ENCODE data around the gene CCN5.

The CCN5 gene

GRCh38 chr20:44745122-44745597, 30.0 kb downstream of the CCN5 start:
- no peak for DNase-seq (ENCODE audit: low spot score in 2 of 2)
- H3K4me1 Mint-ChIP-seq = peaks cover 5% of the 10 kb centered on the region
- ATAC-seq (ENCODE audit: low read depth) = no peak
- H3K36me3 Mint-ChIP-seq = no peaks in the 10 kb centered on the region
- H3K9me3 Mint-ChIP-seq = no peaks in the 10 kb centered on the region
- no peak overlapping the region for H3K27ac Mint-ChIP-seq
- H3K4me3 Mint-ChIP-seq = peak overlapping the region; percentile 78
- peaks cover 18% of the 10 kb centered on the region for H3K27me3 Mint-ChIP-seq

- ATAC-seq (ENCODE audit: low read depth) (peak; percentile 66), DNase-seq (ENCODE audit: low spot score in 2 of 2) (peak in 1 of 2 donors; percentile 39)
- Mint-ChIP-seq H3K27me3 (peaks cover 18% of the 10 kb centered on the region), H3K4me3 (peak within 1 kb of the TSS; percentile 78), H3K27ac (no peak within 1 kb of the TSS), H3K9me3 (no peaks in the 10 kb centered on the region), H3K36me3 (no peaks in the 10 kb centered on the region), H3K4me1 (peaks cover 5% of the 10 kb centered on the region)
Observed at GRCh38 chr20:44745598-44746366, 30.6 kb downstream of the CCN5 start, which contains the start of gene KCNK15. Gene KCNK15, plus strand, starts transcription at chr20:44745865. Its CDS starts 46 bp downstream, at chr20:44745911.

GRCh38 chr20:44746367-44747165, 31.4 kb downstream of the CCN5 start:
- peaks cover 20% of the 10 kb centered on the region for H3K27me3 Mint-ChIP-seq
- DNase-seq (ENCODE audit: low spot score in 2 of 2) = no peak
- H3K27ac Mint-ChIP-seq = no peak overlapping the region

GRCh38 chr20:44747166-44748004, 32.2 kb downstream of the CCN5 start:
- H3K27me3 Mint-ChIP-seq = peaks cover 20% of the 10 kb centered on the region
- ATAC-seq (ENCODE audit: low read depth) (peak; percentile 57), DNase-seq (ENCODE audit: low spot score in 2 of 2) (peak; percentile 45 to 50)
- H3K4me1 Mint-ChIP-seq = peaks cover 5% of the 10 kb centered on the region
- H3K4me3 Mint-ChIP-seq = peak overlapping the region; percentile 3
- H3K27ac Mint-ChIP-seq = no peak overlapping the region
- H3K9me3 Mint-ChIP-seq = no peaks in the 10 kb centered on the region
- H3K36me3 Mint-ChIP-seq = no peaks in the 10 kb centered on the region

More at GRCh38 chr20:44746367-44747165, 31.4 kb downstream of the CCN5 start:
- Mint-ChIP-seq H3K9me3 (no peaks in the 10 kb centered on the region), H3K4me1 (peaks cover 5% of the 10 kb centered on the region), H3K4me3 (peak overlapping the region; percentile 66), H3K36me3 (no peaks in the 10 kb centered on the region)
- ATAC-seq (ENCODE audit: low read depth) = no peak

GRCh38 chr20:44748005-44748370, 32.8 kb downstream of the CCN5 start:
- no peak overlapping the region for H3K4me3 Mint-ChIP-seq
- no peak for DNase-seq (ENCODE audit: low spot score in 2 of 2)
- peaks cover 20% of the 10 kb centered on the region for H3K27me3 Mint-ChIP-seq
- no peaks in the 10 kb centered on the region for H3K9me3 Mint-ChIP-seq
- H3K36me3 Mint-ChIP-seq = no peaks in the 10 kb centered on the region
- no peak overlapping the region for H3K27ac Mint-ChIP-seq
- no peak for ATAC-seq (ENCODE audit: low read depth)
- H3K4me1 Mint-ChIP-seq = peaks cover 5% of the 10 kb centered on the region

GRCh38 chr20:44750081-44750805, 35.1 kb downstream of the CCN5 start:
- peaks cover 3% of the 10 kb centered on the region for H3K4me1 Mint-ChIP-seq
- no peaks in the 10 kb centered on the region for H3K36me3 Mint-ChIP-seq
- ATAC-seq (ENCODE audit: low read depth) (no peak), DNase-seq (ENCODE audit: low spot score in 2 of 2) (no peak)
- H3K27me3 Mint-ChIP-seq = peaks cover 15% of the 10 kb centered on the region
- no peaks in the 10 kb centered on the region for H3K9me3 Mint-ChIP-seq
- H3K27ac Mint-ChIP-seq = no peak overlapping the region
- H3K4me3 Mint-ChIP-seq = no peak overlapping the region

- Mint-ChIP-seq H3K36me3 (no peaks in the 10 kb centered on the region), H3K9me3 (no peaks in the 10 kb centered on the region), H3K27me3 (peaks cover 16% of the 10 kb centered on the region), H3K4me3 (no peak overlapping the region), H3K4me1 (peaks cover 2% of the 10 kb centered on the region), H3K27ac (no peak overlapping the region)
- no peak for ATAC-seq (ENCODE audit: low read depth)
- DNase-seq (ENCODE audit: low spot score in 2 of 2) = no peak
Observed at GRCh38 chr20:44752099-44752931, 37.1 kb downstream of the CCN5 start.

GRCh38 chr20:44754554-44754953, 39.4 kb downstream of the CCN5 start:
- Mint-ChIP-seq H3K4me1 (no peaks in the 10 kb centered on the region), H3K27ac (no peak overlapping the region), H3K4me3 (no peak overlapping the region), H3K9me3 (no peaks in the 10 kb centered on the region), H3K36me3 (no peaks in the 10 kb centered on the region), H3K27me3 (peaks cover 13% of the 10 kb centered on the region)
- DNase-seq (ENCODE audit: low spot score in 2 of 2) = no peak
- ATAC-seq (ENCODE audit: low read depth) = no peak

- peaks cover 11% of the 10 kb centered on the region for H3K27me3 Mint-ChIP-seq
- H3K27ac Mint-ChIP-seq = no peak overlapping the region
- H3K4me1 Mint-ChIP-seq = no peaks in the 10 kb centered on the region
- H3K9me3 Mint-ChIP-seq = no peaks in the 10 kb centered on the region
- no peak for ATAC-seq (ENCODE audit: low read depth)
- no peak overlapping the region for H3K4me3 Mint-ChIP-seq
- DNase-seq (ENCODE audit: low spot score in 2 of 2) = no peak
- H3K36me3 Mint-ChIP-seq = no peaks in the 10 kb centered on the region
Observed at GRCh38 chr20:44756011-44756688, 41.0 kb downstream of the CCN5 start.

GRCh38 chr20:44756956-44757355, 41.8 kb downstream of the CCN5 start:
- no peaks in the 10 kb centered on the region for H3K9me3 Mint-ChIP-seq
- no peak overlapping the region for H3K4me3 Mint-ChIP-seq
- H3K4me1 Mint-ChIP-seq = no peaks in the 10 kb centered on the region

GRCh38 chr20:44758247-44759101, 43.3 kb downstream of the CCN5 start:
- H3K4me1 Mint-ChIP-seq = no peaks in the 10 kb centered on the region
- no peak overlapping the region for H3K27ac Mint-ChIP-seq
- H3K4me3 Mint-ChIP-seq = no peak overlapping the region
- H3K27me3 Mint-ChIP-seq = peaks cover 9% of the 10 kb centered on the region
- no peaks in the 10 kb centered on the region for H3K36me3 Mint-ChIP-seq
- no peak for DNase-seq (ENCODE audit: low spot score in 2 of 2)
- H3K9me3 Mint-ChIP-seq = no peaks in the 10 kb centered on the region
- ATAC-seq (ENCODE audit: low read depth) = no peak

More at GRCh38 chr20:44756956-44757355, 41.8 kb downstream of the CCN5 start:
- Mint-ChIP-seq H3K27ac (no peak overlapping the region), H3K36me3 (no peaks in the 10 kb centered on the region), H3K27me3 (peaks cover 9% of the 10 kb centered on the region)
- ATAC-seq (ENCODE audit: low read depth) = no peak
- no peak for DNase-seq (ENCODE audit: low spot score in 2 of 2)

Measured in memory B cell (primary cell).